Measurements from ENCODE around the gene CHST9. TPM values are rescaled to one million over a fixed set of nuclear protein-coding genes. Genes with fewer than 3 reads are reported as not detected.
A peak's percentile ranks its signal among the peaks of the same experiment; 100 is the strongest.

The CHST9 gene
- total and polyA plus RNA-seq, 2 experiments from 2014 or later: 9.8 to 32.7 TPM

DNA sequence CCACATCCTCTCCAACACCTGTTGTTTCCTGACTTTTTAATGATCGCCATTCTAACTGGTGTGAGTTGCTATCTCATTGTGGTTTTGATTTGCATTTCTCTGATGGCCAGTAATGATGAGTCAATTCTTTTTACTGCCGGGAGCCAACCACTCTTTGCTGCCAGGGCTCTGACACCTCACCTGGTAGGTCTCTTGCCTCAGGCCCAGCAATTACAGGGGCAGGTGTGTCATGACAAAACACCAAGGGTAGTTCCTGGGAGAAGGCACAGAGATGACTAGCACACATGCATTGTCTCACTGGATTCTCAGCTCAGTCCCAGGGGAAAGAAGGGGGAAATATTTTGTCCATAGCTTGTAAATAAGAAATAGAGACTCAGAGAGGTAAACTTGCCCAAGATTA is 122.3 kb downstream of the CHST9 start:
- no peaks in the 10 kb centered on the region for H3K9me3 ChIP-seq (ENCODE audit: low read depth)
- WGBS (ENCODE audit: low lambda C conversion rate, missing lambda C conversion rate): 87% methylated on average over 2 of the region's 2 CpGs
- H3K79me2 ChIP-seq: no peaks in the 10 kb centered on the region
- H3K27me3 ChIP-seq: no peaks in the 10 kb centered on the region
- no peaks in the 10 kb centered on the region for H4K20me1 ChIP-seq (ENCODE audit: insufficient read depth, poor library complexity, severe bottlenecking)
- no peak overlapping the region for H3K27ac ChIP-seq
- H3K4me2 ChIP-seq: no peak overlapping the region
- no peak for TF ChIP-seq EZH2phosphoT487 (IDR thresholded peaks at IDR 0.05; ENCODE audit: low read depth, severe bottlenecking, unreplicated experiment)
- no peak for TF ChIP-seq EZH2 (IDR thresholded peaks at IDR 0.05; ENCODE audit: borderline replicate concordance)
- TF ChIP-seq, protein P1, sequence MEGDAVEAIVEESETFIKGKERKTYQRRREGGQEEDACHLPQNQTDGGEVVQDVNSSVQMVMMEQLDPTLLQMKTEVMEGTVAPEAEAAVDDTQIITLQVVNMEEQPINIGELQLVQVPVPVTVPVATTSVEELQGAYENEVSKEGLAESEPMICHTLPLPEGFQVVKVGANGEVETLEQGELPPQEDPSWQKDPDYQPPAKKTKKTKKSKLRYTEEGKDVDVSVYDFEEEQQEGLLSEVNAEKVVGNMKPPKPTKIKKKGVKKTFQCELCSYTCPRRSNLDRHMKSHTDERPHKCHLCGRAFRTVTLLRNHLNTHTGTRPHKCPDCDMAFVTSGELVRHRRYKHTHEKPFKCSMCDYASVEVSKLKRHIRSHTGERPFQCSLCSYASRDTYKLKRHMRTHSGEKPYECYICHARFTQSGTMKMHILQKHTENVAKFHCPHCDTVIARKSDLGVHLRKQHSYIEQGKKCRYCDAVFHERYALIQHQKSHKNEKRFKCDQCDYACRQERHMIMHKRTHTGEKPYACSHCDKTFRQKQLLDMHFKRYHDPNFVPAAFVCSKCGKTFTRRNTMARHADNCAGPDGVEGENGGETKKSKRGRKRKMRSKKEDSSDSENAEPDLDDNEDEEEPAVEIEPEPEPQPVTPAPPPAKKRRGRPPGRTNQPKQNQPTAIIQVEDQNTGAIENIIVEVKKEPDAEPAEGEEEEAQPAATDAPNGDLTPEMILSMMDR (IDR thresholded peaks at IDR 0.05; ENCODE audit: poor library complexity): no peak
- peaks cover 3% of the 10 kb centered on the region for H3K4me1 ChIP-seq (ENCODE audit: insufficient read depth)
- no peak for DNase-seq (ENCODE audit: low spot score)
- no peaks in the 10 kb centered on the region for H3K36me3 ChIP-seq (replicated peaks; ENCODE audit: insufficient read depth, low read depth)
- H3K4me3 ChIP-seq: no peak overlapping the region
- no peak overlapping the region for H2AFZ ChIP-seq
- no peaks in the 10 kb centered on the region for H3K9me2 ChIP-seq (replicated peaks; ENCODE audit: insufficient read depth)

DNA sequence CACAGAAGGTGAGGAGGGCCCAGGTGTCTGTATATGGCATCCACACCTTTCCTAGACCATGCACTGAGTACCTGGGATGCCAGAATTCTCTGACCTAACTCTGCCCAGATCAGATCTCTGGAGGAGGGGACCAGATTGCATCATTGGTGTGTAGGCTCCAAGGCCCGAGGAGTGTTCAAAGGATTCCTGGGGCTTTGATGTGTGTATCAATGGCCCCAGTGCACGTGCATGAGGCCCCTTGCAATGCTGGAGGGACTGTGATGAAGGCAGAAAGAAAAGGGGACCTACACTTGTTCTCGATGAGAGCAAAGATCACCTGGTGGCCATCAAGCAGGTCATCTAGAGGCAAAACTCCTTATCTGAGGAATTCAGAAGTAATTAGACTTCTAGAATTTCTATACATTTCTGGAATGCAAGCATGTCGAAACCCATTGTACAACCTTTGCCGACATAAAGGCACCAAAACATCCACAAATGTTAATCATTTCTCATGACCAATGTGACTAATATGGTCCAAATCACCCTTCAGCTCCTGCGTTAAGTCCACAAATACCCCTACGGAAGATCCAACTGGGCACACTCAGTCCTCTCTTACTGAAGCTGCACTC is 123.5 kb downstream of the CHST9 start:
- H3K9me2 ChIP-seq (replicated peaks; ENCODE audit: insufficient read depth): no peaks in the 10 kb centered on the region
- no peak overlapping the region for H3K27ac ChIP-seq
- TF ChIP-seq, protein P1 (IDR thresholded peaks at IDR 0.05; ENCODE audit: poor library complexity): no peak
- TF ChIP-seq EZH2 (IDR thresholded peaks at IDR 0.05; ENCODE audit: borderline replicate concordance): no peak
- no peak for TF ChIP-seq EZH2phosphoT487 (IDR thresholded peaks at IDR 0.05; ENCODE audit: low read depth, severe bottlenecking, unreplicated experiment)
- peaks cover 6% of the 10 kb centered on the region for H3K4me1 ChIP-seq (ENCODE audit: insufficient read depth)
- 80% methylated on average over 7 of the region's 7 CpGs for WGBS (ENCODE audit: low lambda C conversion rate, missing lambda C conversion rate)
- DNase-seq (ENCODE audit: low spot score): no peak
- H3K36me3 ChIP-seq (replicated peaks; ENCODE audit: insufficient read depth, low read depth): no peaks in the 10 kb centered on the region
- no peak overlapping the region for H3K4me2 ChIP-seq
- H3K79me2 ChIP-seq: no peaks in the 10 kb centered on the region
- no peaks in the 10 kb centered on the region for H3K9me3 ChIP-seq (ENCODE audit: low read depth)
- H4K20me1 ChIP-seq (ENCODE audit: insufficient read depth, poor library complexity, severe bottlenecking): no peaks in the 10 kb centered on the region
- no peaks in the 10 kb centered on the region for H3K27me3 ChIP-seq
- H3K4me3 ChIP-seq: no peak overlapping the region
- H2AFZ ChIP-seq: no peak overlapping the region

DNA sequence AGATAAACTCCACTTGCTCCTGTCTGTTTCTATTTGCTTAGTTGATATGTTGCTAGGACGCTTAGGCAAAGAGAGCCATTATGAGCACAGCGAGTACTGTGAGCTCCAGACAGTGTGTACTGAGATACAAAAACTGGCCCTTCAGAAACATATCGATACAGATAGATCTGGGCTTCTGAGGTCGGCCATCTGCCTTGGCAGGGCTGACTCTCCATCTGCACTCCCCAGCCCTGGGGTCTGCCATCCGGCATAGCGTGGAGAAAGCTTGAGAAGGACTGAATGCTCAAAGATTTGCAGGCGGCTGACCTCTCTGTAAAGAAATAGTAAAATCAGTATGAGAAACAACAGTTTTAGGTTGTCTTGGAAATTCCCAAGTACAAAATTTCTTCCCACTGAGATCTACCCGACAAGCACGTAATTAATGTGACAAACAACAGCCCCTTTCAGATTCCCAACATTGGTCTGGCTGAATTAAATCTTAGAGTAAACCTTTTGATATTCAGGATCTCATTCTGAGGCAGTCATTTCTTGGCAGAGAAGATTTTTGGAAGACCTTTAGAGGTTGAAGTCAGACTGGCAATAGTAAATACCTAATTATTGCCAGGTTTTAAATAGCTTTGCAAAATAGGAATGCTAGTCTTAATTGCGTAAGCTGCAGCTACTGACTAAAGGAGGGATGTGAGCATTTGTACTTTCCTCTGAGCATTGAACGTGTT is 127.4 kb downstream of the CHST9 start:
- H2AFZ ChIP-seq: no peak overlapping the region
- WGBS (ENCODE audit: low lambda C conversion rate, missing lambda C conversion rate): 66% methylated on average over 11 of the region's 11 CpGs
- H3K4me3 ChIP-seq: no peak overlapping the region
- TF ChIP-seq EZH2 (IDR thresholded peaks at IDR 0.05; ENCODE audit: borderline replicate concordance) (no peak), EZH2phosphoT487 (IDR thresholded peaks at IDR 0.05; ENCODE audit: low read depth, severe bottlenecking, unreplicated experiment) (no peak)
- TF ChIP-seq, protein P1 (IDR thresholded peaks at IDR 0.05; ENCODE audit: poor library complexity): no peak
- no peaks in the 10 kb centered on the region for H3K79me2 ChIP-seq
- no peaks in the 10 kb centered on the region for H3K9me3 ChIP-seq (ENCODE audit: low read depth)
- no peaks in the 10 kb centered on the region for H3K9me2 ChIP-seq (replicated peaks; ENCODE audit: insufficient read depth)
- no peak overlapping the region for H3K27ac ChIP-seq
- H3K36me3 ChIP-seq (replicated peaks; ENCODE audit: insufficient read depth, low read depth): no peaks in the 10 kb centered on the region
- H3K4me1 ChIP-seq (ENCODE audit: insufficient read depth): peaks cover 6% of the 10 kb centered on the region
- no peaks in the 10 kb centered on the region for H4K20me1 ChIP-seq (ENCODE audit: insufficient read depth, poor library complexity, severe bottlenecking)
- peak overlapping the region; percentile 63 for H3K4me2 ChIP-seq
- DNase-seq (ENCODE audit: low spot score): peak; percentile 20
- H3K27me3 ChIP-seq: no peaks in the 10 kb centered on the region

Data from hepatocyte (in vitro differentiated cells).